K562 (cell line): Measurements from ENCODE around the gene STYXL1. TPM values are rescaled to one million over a fixed set of nuclear protein-coding genes. Genes with fewer than 3 reads are reported as not detected.

ENCODE experiments used
- AFF1 ChIP-seq, 2 experiments: fragments of 450-650 bp; IDR thresholded peaks; 2 replicates each; pipeline ENCODE4 v1.6.1; 2018; ENCODE audit warnings: mild to moderate bottlenecking in 2 of 2, low read depth in 1 of 2; ENCODE audit not compliant: partially characterized antibody in 2 of 2
- BRF1 ChIP-seq: IDR thresholded peaks from 3 replicates; pipeline ENCODE4 v1.6.1; 2011; ENCODE audit warnings: borderline replicate concordance, mild to moderate bottlenecking; ENCODE audit not compliant: insufficient read length; ENCODE audit errors: extremely low read depth
- CTBP1 ChIP-seq: fragments of 450-650 bp; IDR thresholded peaks from 2 replicates; pipeline ENCODE4 v1.6.1; 2016; ENCODE audit warnings: borderline replicate concordance
- FOXO4 ChIP-seq: fragments of 450-650 bp; formaldehyde crosslinking; IDR thresholded peaks from 2 replicates; pipeline ENCODE4 v1.4.0; 2020; ENCODE audit warnings: mild to moderate bottlenecking, moderate library complexity
- GTF3C2 ChIP-seq: IDR thresholded peaks from 3 replicates; pipeline ENCODE4 v1.6.1; 2011; ENCODE audit warnings: borderline replicate concordance, mild to moderate bottlenecking, moderate library complexity; ENCODE audit not compliant: insufficient read length; ENCODE audit errors: extremely low read depth
- JUN ChIP-seq, 2 experiments: sonication (generic) in 1 of 2; formaldehyde crosslinking in 1 of 2; IDR thresholded peaks; 2 replicates each; pipeline versions ENCODE4 v1.6.1 to v1.8.0; 2012 to 2022; ENCODE audit warnings: borderline replicate concordance in 2 of 2, mild to moderate bottlenecking in 2 of 2, improper control_type of control experiment in 1 of 2, low read depth in 1 of 2, low read length in 1 of 2, missing genetic modification reagents in 1 of 2
- LEF1 ChIP-seq: fragments of 450-650 bp; IDR thresholded peaks from 2 replicates; pipeline ENCODE4 v1.6.1; 2016; ENCODE audit warnings: mild to moderate bottlenecking
- MEIS2 ChIP-seq: fragments of 450-650 bp; IDR thresholded peaks from 2 replicates; pipeline ENCODE4 v1.6.1; 2014; ENCODE audit warnings: mild to moderate bottlenecking; ENCODE audit not compliant: partially characterized antibody
- NCOA2 ChIP-seq, 2 experiments: fragments of 450-650 bp; IDR thresholded peaks; 2 replicates each; pipeline ENCODE4 v1.6.1; 2018; ENCODE audit warnings: mild to moderate bottlenecking in 2 of 2, moderate library complexity in 1 of 2; ENCODE audit not compliant: partially characterized antibody in 2 of 2
- PML ChIP-seq: IDR thresholded peaks from 2 replicates; pipeline ENCODE4 v1.6.1; 2012; ENCODE audit warnings: low read length, inconsistent platforms
- SREBF1 ChIP-seq: fragments of 150-350 bp; IDR thresholded peaks from 2 replicates; pipeline ENCODE4 v1.6.1; 2014; ENCODE audit warnings: antibody characterized with exemption, low read depth, low read length, borderline replicate concordance
- SRSF3 ChIP-seq: fragments of 200-400 bp; formaldehyde crosslinking; IDR thresholded peaks from 2 replicates; pipeline ENCODE4 v1.6.1; 2016; ENCODE audit warnings: mild to moderate bottlenecking, low read length, moderate library complexity; ENCODE audit not compliant: insufficient read depth
- STAT5A ChIP-seq: IDR thresholded peaks from 2 replicates; pipeline ENCODE4 v1.6.1; 2012; ENCODE audit warnings: low read length, inconsistent platforms, borderline replicate concordance
- ZNF3 ChIP-seq: fragments of 250-450 bp; sonication (Bioruptor Pico); IDR thresholded peaks from 2 replicates; pipeline ENCODE4 v1.5.0; 2021; ENCODE audit warnings: mild to moderate bottlenecking, moderate library complexity
- ZNF764 ChIP-seq: fragments of 250-450 bp; sonication (Bioruptor Pico); IDR thresholded peaks from 2 replicates; pipeline ENCODE4 v1.4.0; 2020; ENCODE audit warnings: low read depth, mild to moderate bottlenecking, moderate library complexity
- polyA plus RNA-seq, 8 experiments: library from polyadenylated mRNA; depleted of rRNA in 4 of 8; stranded (reverse) in 5 of 8; unstranded in 3 of 8; fragments of >200 nt; fragmentation: Nextera tagmentation in 2 of 8; fragmentation: Illumina TruSeq in 1 of 8; extraction: Ambion mirVana in 2 of 8; extraction: Trizol in 1 of 8; gene quantifications; 2 replicates each; pipeline versions ENCODE4 v1.2.1 to v1.2.3, GENCODE V29; 2011 to 2014; ENCODE audit warnings: inconsistent platforms in 1 of 8, missing spikeins in 1 of 8
- total RNA-seq, 7 experiments: library from RNA; depleted of rRNA in 6 of 7; stranded (reverse); fragments of >200 nt in 6 of 7; fragmentation: Illumina TruSeq in 2 of 7; extraction: Trizol in 2 of 7; gene quantifications; 2 replicates each; pipeline versions ENCODE4 v1.2.1 to v1.2.3, GENCODE V29; 2011 to 2021; ENCODE audit warnings: low replicate concordance in 1 of 7

Gene STYXL1
- total and polyA plus RNA-seq, 9 of the 15 experiments (the other 6 are each of a cell fraction or from before 2014, with no cell fraction given), result 36.5 to 97.2 (median 49.9) TPM

- TF ChIP-seq AFF1 (IDR thresholded peaks at IDR 0.05; ENCODE audit: low read depth in 1 of 2, partially characterized antibody in 2 of 2), result no peak
- no peak for TF ChIP-seq CTBP1
- TF ChIP-seq MEIS2, result no peak
- TF ChIP-seq SREBF1, result no peak
- no peak for TF ChIP-seq LEF1
- TF ChIP-seq SRSF3, result no peak
- peak in 1 of 2 experiments; percentile 57 for TF ChIP-seq NCOA2 (IDR thresholded peaks at IDR 0.05; ENCODE audit: partially characterized antibody in 2 of 2)
- no peak for TF ChIP-seq JUN (IDR thresholded peaks at IDR 0.05; ENCODE audit: borderline replicate concordance, low read depth, low read length)
- TF ChIP-seq JUN (CRISPR knock-in tag; IDR thresholded peaks at IDR 0.05; ENCODE audit: borderline replicate concordance), result no peak
- no peak for TF ChIP-seq STAT5A
- TF ChIP-seq PML, result no peak
- peak; percentile 92 for TF ChIP-seq ZNF3 (CRISPR knock-in tag)
- no peak for TF ChIP-seq GTF3C2
- no peak for TF ChIP-seq ZNF764 (CRISPR knock-in tag)
- no peak for TF ChIP-seq BRF1
- 0 out of 2 replicates have a peak, but pooled peaks have one; percentile 54 for TF ChIP-seq FOXO4
Measured at GRCh38 chr7:76016191-76016947, 31.4 kb downstream of the STYXL1 start (continued).
